Activated CD4-positive, alpha-beta T cell treated with anti-CD3 and anti-CD28 coated beads for 24 hours (primary cell): ENCODE measurements around the gene PHB1.
"Not testable (repeated sequence)": the region's sequence is repeated elsewhere in the genome, so short reads cannot be mapped to it uniquely, and the experiment has no call there.

Source experiments
- DNase-seq, 2 donors: peaks; one replicate each; pipeline ENCODE4 v3.0.0-alpha.2; 2020; ENCODE audit warnings: low read depth in 2 of 2

PHB1 gene

DNA sequence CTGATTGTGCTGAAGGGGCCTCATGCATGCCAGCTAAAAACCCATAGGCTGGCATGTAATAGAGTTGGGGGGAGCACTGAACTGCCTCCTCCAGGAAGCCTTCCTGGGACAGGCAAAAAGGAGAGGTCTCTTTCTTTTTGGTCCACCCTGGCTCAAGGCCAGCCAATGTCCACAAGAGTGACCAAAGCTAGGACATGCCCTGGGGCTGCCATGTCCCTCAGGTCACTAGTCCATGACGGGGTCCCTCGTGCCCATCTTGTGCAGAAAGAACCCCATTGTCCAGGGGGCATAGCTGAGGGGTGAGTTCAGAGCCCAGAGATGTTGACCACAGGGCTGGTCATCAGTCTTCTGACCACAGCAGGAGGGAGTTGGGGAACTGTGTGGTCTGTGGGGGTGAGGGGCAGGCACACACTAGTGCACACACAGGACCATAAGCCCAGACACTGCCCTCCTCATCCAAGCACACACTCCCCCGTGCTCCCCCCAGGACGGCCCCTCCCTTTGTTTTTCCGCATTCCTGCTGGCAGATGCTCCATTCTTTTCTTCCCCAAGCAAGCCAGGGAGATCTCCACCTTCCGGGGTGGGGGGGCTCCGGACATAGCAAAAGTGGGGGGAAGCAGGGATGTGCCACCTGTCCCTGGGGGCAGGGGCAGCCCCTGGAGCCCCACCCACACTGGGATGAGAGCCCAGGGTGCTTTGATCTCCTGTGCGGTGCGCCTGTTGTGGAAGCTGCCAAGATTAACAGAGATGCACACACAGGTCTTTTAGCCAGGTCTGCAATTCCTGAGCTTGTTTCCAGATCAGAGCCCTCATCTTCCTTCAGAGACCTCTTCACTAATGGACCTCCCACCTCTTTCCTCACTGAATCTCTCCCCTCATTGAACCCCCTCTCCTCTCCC, 25.2 kb upstream of the PHB1 start:
- DNase-seq = no peak

DNA sequence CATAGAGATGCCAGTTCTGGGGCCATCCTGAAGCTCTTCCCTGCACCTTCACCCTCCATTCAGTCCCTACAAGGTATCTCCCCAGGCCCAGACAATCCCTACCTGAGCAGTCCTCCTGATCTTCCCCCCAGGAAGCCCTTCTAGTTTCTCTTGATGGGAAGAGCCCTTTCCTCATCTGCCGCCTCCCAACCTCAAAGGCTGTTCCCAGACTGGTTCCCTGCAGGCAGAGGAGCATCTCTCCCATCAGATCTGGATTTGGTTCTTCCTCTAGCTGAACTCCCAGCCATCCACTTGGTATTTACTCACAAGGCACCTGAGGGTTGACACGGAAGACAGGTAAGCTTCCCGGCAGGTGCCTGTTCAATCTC, 24.6 kb upstream of the PHB1 start:
- no peak for DNase-seq

DNA sequence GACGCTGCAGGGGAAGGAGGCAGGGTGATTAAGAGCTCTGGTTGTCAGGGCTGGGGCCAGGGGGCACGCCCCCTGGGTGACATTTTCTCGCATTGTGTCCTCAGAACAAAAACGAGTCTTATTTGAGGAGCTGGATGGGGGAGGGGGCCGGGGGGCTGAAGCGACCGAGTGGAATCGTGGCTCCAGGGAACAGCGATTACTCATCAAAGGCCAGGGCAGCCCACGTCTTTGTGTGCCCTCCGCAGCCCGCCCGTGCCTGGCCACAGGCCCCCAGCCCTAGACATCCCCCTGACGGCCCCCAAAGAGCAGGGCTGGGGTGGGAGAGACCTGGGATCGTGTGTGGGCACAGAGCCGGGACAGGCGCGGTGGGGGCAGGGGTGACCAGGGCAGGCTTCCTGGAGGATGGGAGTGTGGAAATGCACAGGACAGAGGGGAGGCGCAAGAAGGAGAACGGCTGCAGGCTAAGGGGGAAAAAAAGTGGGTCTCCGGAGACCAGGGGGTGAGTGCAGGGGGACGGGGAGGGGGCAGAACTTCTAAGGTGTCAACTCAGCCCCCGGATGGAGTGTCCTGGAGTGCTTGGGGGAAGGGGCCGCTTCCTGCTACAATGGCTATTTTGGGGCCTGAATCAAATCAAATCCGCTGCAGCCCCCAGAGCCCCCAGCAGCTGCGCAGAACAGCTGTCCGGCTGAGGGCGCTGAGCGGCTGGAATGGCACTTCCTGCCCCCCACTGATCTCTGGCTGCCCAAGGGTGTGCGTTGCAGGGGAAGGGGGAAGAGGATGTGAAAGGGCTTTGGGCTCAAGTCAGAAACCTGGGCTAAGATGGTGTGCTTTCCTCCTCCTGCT, 24.0 kb upstream of the PHB1 start:
- DNase-seq = no peak

- no peak for DNase-seq
Measured at GRCh38 chr17:49437696-49438435, 23.2 kb upstream of the PHB1 start.

DNA sequence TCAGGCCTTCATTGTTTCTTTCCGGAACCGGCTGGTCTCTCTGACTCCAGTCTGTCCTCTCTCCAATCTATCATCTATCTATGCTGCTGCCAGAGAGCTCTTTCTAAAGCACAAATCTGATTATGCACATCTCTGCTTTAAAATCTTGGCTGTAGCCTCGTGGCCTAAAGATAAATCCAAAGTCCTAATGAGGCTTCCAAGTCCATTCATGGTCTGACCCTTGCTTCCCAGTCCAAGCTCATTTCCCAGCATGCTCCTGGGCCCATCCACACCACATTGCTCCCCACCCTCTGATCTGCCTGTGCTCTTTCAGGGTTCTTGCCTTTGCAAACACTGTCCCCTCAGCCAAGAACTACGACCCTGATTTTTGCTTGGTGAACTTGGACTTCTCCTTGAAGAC, 21.5 kb upstream of the PHB1 start:
- no peak for DNase-seq

- no peak for DNase-seq
Measured at GRCh38 chr17:49435671-49436029, 21.0 kb upstream of the PHB1 start.

DNA sequence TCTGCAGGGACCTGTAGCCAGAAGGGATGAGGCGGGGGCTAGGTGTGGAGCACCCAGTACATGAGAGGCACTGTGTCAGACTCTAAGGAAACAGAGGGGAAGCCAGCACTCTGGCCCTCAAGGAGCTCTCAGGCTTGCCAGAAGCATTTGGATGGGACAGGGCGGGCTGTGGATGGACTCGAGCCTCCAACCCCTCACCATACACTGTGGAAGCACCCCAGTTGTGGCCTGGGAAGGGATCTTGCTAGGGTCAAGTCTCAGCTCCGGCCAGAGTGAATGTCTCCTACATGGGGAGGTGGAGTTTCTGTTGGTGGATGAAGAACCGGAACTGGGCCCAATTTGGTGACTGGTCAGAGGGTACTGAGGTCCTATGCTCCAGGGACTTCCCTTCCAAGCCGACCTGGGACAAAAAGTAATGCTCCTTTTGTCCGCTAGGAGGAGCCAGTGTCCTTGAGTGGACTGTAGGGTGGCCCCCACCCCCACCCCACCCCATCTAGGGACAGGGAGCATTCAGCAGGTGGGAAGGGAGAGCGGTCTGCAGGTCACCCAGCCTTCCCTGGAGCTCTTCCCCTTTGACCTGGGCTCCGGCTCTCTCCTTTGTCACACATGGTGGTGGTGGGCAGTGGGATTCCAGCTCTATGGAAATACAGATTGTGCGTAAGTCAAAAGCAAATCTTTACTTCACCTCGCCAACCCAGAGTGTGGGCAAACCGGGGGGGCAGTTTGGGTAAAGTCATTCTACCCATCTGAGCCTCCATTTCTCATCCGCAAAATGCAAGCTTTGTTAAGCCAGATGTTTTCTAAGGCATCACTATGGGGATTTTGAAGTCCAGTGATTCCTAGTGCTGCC, 20.4 kb upstream of the PHB1 start:
- peak; percentile 23 to 34 for DNase-seq

GRCh38 chr17:49433000-49433694, 18.5 kb upstream of the PHB1 start:
- no peak for DNase-seq

GRCh38 chr17:49431743-49432142, 17.1 kb upstream of the PHB1 start:
- no peak for DNase-seq

GRCh38 chr17:49425004-49425286, 10.3 kb upstream of the PHB1 start:
- no peak for DNase-seq

GRCh38 chr17:49424276-49425003, 9.8 kb upstream of the PHB1 start:
- DNase-seq = not testable (repeated sequence)

DNA sequence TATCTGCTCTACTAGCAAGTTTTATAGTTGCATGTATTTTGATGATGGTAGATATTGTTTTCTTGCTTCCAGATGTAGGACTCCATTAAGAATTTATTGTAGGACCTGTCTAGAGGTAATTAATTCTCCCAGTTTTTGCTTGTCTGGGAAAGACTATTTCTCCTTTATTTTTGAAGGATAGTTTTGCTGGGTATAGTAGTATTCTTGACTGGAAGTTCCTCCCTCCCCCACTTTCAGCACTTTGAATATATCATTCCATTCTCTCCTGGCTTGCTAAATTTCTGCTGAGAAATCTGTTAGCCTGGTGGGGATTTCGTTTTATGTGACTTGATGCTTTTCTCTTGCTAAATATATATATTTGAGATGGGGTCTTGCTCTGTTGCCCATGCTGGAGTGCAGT, 8.0 kb upstream of the PHB1 start:
- DNase-seq = no peak

DNA sequence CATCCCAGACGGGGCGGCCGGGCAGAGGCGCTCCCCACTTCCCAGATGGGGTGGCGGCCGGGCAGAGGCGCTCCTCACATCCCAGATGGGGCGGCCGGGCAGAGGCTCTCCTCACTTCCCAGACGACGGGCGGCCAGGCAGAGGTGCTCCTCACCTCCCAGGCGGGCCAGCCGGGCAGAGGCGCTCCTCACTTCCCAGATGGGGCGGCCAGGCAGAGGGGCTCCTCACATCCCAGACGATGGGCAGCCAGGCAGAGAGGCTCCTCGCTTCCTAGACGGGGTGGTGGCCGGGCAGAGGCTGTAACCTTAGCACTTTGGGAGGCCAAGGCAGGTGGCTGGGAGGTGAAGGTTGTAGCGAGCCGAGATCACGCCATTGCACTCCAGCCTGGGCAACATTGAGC, 5.1 kb upstream of the PHB1 start:
- DNase-seq = not testable (repeated sequence)

- DNase-seq = not testable (repeated sequence)
Measured at GRCh38 chr17:49418754-49419740, 4.4 kb upstream of the PHB1 start.

GRCh38 chr17:49414271-49414621, 436 bp downstream of the PHB1 start:
- no peak for DNase-seq

DNA sequence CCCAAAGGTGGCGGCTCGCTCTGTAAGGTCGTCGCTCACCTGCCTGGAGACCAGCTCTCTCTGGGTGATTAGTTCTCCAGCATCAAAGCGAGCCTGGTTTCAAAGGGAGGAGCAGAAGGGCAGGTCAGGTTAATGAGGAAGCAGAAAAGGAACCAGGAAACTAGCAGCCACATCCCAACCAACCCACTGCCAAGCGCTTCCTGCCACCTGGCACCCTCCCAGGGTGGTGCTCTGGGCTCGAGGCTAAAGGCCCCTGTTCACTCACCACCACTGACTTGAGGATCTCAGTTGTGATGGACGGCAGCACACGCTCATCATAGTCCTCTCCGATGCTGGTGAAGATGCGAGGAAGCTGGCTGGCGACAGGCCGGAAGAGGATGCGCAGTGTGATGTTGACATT, 5.6 kb downstream of the PHB1 start:
- DNase-seq = no peak

DNA sequence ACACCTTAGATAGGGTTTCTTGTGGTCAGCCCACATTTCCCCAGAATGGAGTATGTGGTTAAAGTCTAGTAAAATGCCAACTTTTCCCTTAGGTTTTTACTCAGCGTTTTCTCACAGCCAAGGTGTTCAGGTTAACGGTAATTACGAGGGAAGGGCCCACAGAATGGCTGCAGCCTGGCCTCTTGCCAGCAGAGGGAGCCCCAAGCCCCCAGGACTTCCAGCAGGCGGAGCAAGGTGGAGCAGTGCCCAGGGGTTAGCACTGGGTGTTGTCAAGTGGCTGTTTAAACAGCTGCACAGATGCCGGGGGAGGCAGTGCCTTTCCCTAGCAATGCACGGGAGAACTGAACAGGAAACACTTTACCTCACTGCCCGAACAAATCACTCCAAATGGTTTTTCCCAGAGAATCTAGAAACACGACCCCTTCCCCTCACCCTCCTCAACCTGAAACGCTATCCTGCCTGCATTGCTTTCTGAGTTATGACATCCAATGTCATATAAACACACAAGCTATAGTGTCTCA, 6.6 kb downstream of the PHB1 start:
- DNase-seq = peak; percentile 76 to 78

DNA sequence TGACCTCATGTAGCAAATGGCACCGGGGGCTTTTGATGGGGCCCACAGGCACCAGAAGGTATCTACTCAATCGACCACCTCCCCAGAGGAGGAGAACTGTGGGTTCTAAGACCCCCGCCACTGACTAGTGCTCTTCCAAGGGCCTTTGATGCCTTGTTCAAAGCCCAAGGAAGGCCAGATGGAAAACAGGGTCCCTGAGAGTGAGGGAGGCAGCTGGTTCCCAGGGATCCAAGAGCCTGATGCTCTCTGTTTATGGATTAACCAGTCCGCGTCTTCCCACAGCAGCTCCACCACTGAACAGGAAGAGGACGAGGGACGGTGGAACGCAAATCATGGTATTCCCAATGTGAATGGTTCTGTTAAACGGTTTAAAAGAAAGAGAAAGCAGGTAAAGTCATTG, 7.6 kb downstream of the PHB1 start:
- no peak for DNase-seq
